Naive B cell (primary cell): ENCODE data around the gene TMEM131L. TPM values are rescaled to one million over a fixed set of nuclear protein-coding genes. Genes with fewer than 3 reads are reported as not detected.

ENCODE experiments used
- ATAC-seq, 2 donors: fragments of 150-1000 bp; cut with Tn5 transposase; 2 replicates each; pipeline ENCODE4 v1.10.0; 2021; ENCODE audit warnings: low read depth in 2 of 2, mild to moderate bottlenecking in 2 of 2, moderate library complexity in 2 of 2
- DNase-seq: peaks from one replicate; pipeline ENCODE4 v3.0.0; 2022
- H3K27ac Mint-ChIP-seq, 6 donors: one replicate each; pipeline ENCODE4 v1.8.0; 2020 to 2022; ENCODE audit warnings: mild to moderate bottlenecking in 6 of 6, mixed read lengths in 6 of 6, moderate library complexity in 5 of 6, inconsistent platforms in 2 of 6
- H3K27me3 Mint-ChIP-seq, 3 donors: one replicate each; pipeline ENCODE4 v1.8.0; 2021 to 2022; ENCODE audit warnings: mixed read lengths in 3 of 3, mild to moderate bottlenecking in 1 of 3
- H3K36me3 Mint-ChIP-seq, 2 donors: one replicate each; pipeline ENCODE4 v1.8.0; 2020 to 2022; ENCODE audit warnings: mixed read lengths in 2 of 2, inconsistent platforms in 1 of 2, mild to moderate bottlenecking in 1 of 2
- H3K4me1 Mint-ChIP-seq, 3 donors: one replicate each; pipeline ENCODE4 v1.8.0; 2020 to 2022; ENCODE audit warnings: mixed read lengths in 3 of 3, inconsistent platforms in 1 of 3, mild to moderate bottlenecking in 1 of 3, moderate library complexity in 1 of 3
- H3K4me3 Mint-ChIP-seq, 8 donors: one replicate each; pipeline ENCODE4 v1.8.0; 2020 to 2022; ENCODE audit warnings: mild to moderate bottlenecking in 8 of 8, mixed read lengths in 8 of 8, moderate library complexity in 8 of 8, inconsistent platforms in 2 of 8
- H3K9me3 Mint-ChIP-seq, 7 donors: one replicate each; pipeline ENCODE4 v1.8.0; 2020 to 2022; ENCODE audit warnings: mixed read lengths in 7 of 7, mild to moderate bottlenecking in 5 of 7, inconsistent platforms in 2 of 7, moderate library complexity in 1 of 7
- polyA plus RNA-seq, 6 donors: library from polyadenylated mRNA; unstranded; fragments of 300-500 nt; fragmentation: Illumina TruSeq; gene quantifications; one replicate each; pipeline ENCODE4 v1.2.3, GENCODE V29; 2021; ENCODE audit warnings: low read depth in 6 of 6

The TMEM131L gene
- polyA plus RNA-seq, 6 donors from 2014 or later, result 52.2 to 86.7 (median 68.1) TPM

DNA sequence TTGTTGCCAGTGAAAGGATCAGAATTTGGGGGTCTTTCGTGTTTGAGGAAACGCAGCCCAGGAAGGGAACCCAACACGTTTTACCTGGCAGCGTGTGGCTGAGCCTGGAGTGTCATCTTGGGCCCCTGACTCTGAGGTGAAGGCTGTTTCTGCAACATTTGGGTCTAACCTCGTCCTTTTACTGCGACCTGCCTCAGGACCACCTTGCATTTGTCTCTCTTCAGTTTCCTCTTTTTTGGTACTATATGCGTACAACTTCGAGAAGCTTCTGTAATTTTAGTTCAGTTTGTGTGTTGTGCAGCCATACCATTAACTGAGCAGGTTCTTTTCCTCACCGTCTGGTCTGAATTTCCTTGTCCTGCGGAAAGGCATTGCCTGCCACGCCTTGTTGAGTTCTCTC, 61.5 kb downstream of the TMEM131L start:
- peak overlapping the region; percentile 79 to 97 (median 91) for H3K27ac Mint-ChIP-seq
- H3K27me3 Mint-ChIP-seq, result no peaks in the 10 kb centered on the region
- peaks cover 0 to 4% of the 10 kb centered on the region in 2 donors for H3K36me3 Mint-ChIP-seq
- peak overlapping the region; percentile 44 to 89 (median 82) for H3K4me3 Mint-ChIP-seq
- ATAC-seq (peak; percentile 69 to 71), DNase-seq (peak; percentile 45)
- H3K9me3 Mint-ChIP-seq, result peaks cover 0 to 2% (median 0%) of the 10 kb centered on the region in 7 donors
- H3K4me1 Mint-ChIP-seq, result peaks cover 79 to 97% (median 93%) of the 10 kb centered on the region in 3 donors

- DNase-seq (no peak), ATAC-seq (no peak)
- Mint-ChIP-seq H3K4me1 (peaks cover 70 to 97% (median 83%) of the 10 kb centered on the region in 3 donors), H3K4me3 (peak overlapping the region in 7 of 8 donors; percentile 2 to 86 (median 82)), H3K27me3 (no peaks in the 10 kb centered on the region), H3K36me3 (peaks cover 0 to 4% of the 10 kb centered on the region in 2 donors), H3K9me3 (peaks cover 0 to 2% (median 0%) of the 10 kb centered on the region in 7 donors), H3K27ac (peak overlapping the region; percentile 79 to 97 (median 95))
Measured at GRCh38 chr4:153528705-153529485, 62.7 kb downstream of the TMEM131L start.

- H3K36me3 Mint-ChIP-seq, result peaks cover 0 to 4% of the 10 kb centered on the region in 2 donors
- peaks cover 69 to 97% (median 83%) of the 10 kb centered on the region in 3 donors for H3K4me1 Mint-ChIP-seq
- H3K27me3 Mint-ChIP-seq, result no peaks in the 10 kb centered on the region
- DNase-seq, result no peak
- H3K9me3 Mint-ChIP-seq, result peaks cover 0 to 2% (median 0%) of the 10 kb centered on the region in 7 donors
- peak overlapping the region; percentile 37 to 86 (median 81) for H3K4me3 Mint-ChIP-seq
- peak overlapping the region in 5 of 6 donors; percentile 49 to 96 (median 93) for H3K27ac Mint-ChIP-seq
- ATAC-seq, result no peak
Measured at GRCh38 chr4:153529646-153530045, 63.5 kb downstream of the TMEM131L start.

GRCh38 chr4:153530284-153530999, 64.3 kb downstream of the TMEM131L start:
- peaks cover 73 to 97% (median 83%) of the 10 kb centered on the region in 3 donors for H3K4me1 Mint-ChIP-seq
- H3K36me3 Mint-ChIP-seq, result peaks cover 0 to 4% of the 10 kb centered on the region in 2 donors
- H3K27me3 Mint-ChIP-seq, result no peaks in the 10 kb centered on the region
- DNase-seq (no peak), ATAC-seq (peak; percentile 35 to 37)
- peaks cover 0 to 2% (median 0%) of the 10 kb centered on the region in 7 donors for H3K9me3 Mint-ChIP-seq
- H3K27ac Mint-ChIP-seq, result peak overlapping the region; percentile 49 to 96 (median 88)
- H3K4me3 Mint-ChIP-seq, result peak overlapping the region; percentile 37 to 86 (median 80)

- no peak for ATAC-seq
- Mint-ChIP-seq H3K36me3 (peaks cover 0 to 6% of the 10 kb centered on the region in 2 donors), H3K27ac (peak overlapping the region; percentile 27 to 96 (median 69)), H3K27me3 (no peaks in the 10 kb centered on the region), H3K4me1 (peaks cover 78 to 98% (median 87%) of the 10 kb centered on the region in 3 donors), H3K9me3 (peaks cover 0 to 2% (median 0%) of the 10 kb centered on the region in 7 donors), H3K4me3 (peak overlapping the region in 5 of 8 donors; percentile 78 to 86 (median 82))
- no peak for DNase-seq
Measured at GRCh38 chr4:153531000-153531358, 64.8 kb downstream of the TMEM131L start.

DNA sequence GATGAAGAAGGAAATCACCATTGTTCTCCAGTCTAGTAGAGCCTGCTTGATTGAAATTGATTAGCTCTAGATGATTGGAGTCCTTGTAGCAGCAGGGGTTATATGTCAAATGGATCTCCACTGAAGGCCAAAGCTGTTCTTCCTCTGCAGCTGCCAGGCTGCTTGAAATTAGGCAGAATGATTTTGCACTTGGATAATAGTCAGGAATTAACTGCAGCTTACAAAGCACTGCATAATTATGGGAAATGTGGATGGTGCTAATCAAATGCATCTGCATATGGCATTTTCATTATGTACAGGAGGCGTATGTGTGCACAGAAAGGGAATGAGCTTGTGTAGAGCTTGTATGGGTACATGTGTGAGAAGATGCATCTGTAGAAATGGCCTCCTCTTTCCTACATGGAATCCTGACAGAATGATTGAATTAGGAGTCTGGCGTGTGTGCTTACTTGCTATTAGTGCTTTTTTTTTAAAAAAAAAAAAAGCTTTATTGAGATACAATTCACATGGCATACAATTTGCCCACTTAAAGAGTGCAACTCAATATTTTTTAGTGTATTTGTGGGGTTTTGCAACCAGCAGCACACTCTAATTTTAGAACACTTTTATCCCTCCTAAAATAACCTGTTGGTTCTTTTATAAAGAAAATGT, 65.9 kb downstream of the TMEM131L start:
- Mint-ChIP-seq H3K4me1 (peaks cover 76 to 97% (median 87%) of the 10 kb centered on the region in 3 donors), H3K36me3 (peaks cover 0 to 8% of the 10 kb centered on the region in 2 donors), H3K27me3 (no peaks in the 10 kb centered on the region), H3K4me3 (peak overlapping the region in 2 of 8 donors; percentile 3 to 34), H3K27ac (peak overlapping the region; percentile 16 to 89 (median 61)), H3K9me3 (no peaks in the 10 kb centered on the region)
- DNase-seq (no peak), ATAC-seq (no peak)

- Mint-ChIP-seq H3K4me3 (no peak overlapping the region), H3K36me3 (peaks cover 0 to 5% of the 10 kb centered on the region in 2 donors), H3K4me1 (peaks cover 73 to 97% (median 84%) of the 10 kb centered on the region in 3 donors)
Measured at GRCh38 chr4:153532636-153533035, 66.5 kb downstream of the TMEM131L start.

GRCh38 chr4:153533387-153533786, 67.2 kb downstream of the TMEM131L start:
- ATAC-seq (no peak), DNase-seq (no peak)
- peak overlapping the region in 2 of 8 donors; percentile 39 to 65 for H3K4me3 Mint-ChIP-seq
- H3K27me3 Mint-ChIP-seq, result no peaks in the 10 kb centered on the region
- peaks cover 0 to 4% of the 10 kb centered on the region in 2 donors for H3K36me3 Mint-ChIP-seq
- H3K4me1 Mint-ChIP-seq, result peaks cover 71 to 97% (median 84%) of the 10 kb centered on the region in 3 donors
- H3K9me3 Mint-ChIP-seq, result no peaks in the 10 kb centered on the region
- H3K27ac Mint-ChIP-seq, result peak overlapping the region in 5 of 6 donors; percentile 73 to 89 (median 82)

More at GRCh38 chr4:153532636-153533035, 66.5 kb downstream of the TMEM131L start:
- H3K27ac Mint-ChIP-seq, result peak overlapping the region in 3 of 6 donors; percentile 7 to 89 (median 82)
- H3K27me3 Mint-ChIP-seq, result no peaks in the 10 kb centered on the region
- no peak for DNase-seq
- H3K9me3 Mint-ChIP-seq, result no peaks in the 10 kb centered on the region
- no peak for ATAC-seq

- Mint-ChIP-seq H3K27me3 (no peaks in the 10 kb centered on the region), H3K4me3 (peak overlapping the region in 6 of 8 donors; percentile 0 to 84 (median 48)), H3K36me3 (peaks cover 0 to 4% of the 10 kb centered on the region in 2 donors), H3K27ac (peak overlapping the region; percentile 89 to 98 (median 94)), H3K4me1 (peaks cover 59 to 95% (median 76%) of the 10 kb centered on the region in 3 donors), H3K9me3 (no peaks in the 10 kb centered on the region)
- ATAC-seq (no peak), DNase-seq (no peak)
Measured at GRCh38 chr4:153534792-153535629, 68.9 kb downstream of the TMEM131L start.

DNA sequence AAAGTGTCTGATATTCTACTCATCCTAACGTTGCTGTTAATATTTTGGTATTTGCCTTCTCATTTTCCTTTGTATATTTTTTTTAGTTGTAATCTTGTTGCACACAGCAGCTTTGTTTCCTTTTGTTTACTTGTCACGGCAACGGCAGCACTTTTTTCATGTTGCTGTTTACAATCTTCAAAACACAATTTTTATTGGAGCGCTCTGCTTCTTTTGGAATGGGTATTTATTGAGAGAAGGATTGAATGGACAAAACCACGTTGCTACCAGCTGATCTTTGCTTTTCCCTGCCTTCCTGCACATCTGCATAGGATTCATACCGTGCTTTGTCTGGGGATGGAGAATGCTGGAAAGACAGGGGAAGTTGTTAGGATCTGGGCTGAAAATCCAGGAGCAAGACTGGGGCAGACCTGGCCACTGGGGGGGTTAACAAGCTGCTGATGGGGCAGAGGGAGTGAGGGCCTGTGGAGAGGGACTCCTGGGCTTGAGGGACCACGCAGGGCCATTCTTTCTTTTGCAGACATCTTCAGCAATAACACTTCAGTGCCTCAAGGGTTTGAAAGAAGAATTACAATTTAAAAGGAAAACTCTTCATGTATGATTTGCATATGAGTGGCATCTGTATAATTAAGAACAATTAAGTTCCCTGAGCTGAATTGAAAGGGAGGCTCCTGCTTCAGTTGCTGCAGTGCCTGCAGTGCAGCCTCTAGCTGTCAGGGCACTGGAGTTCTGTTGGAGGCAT, 69.8 kb downstream of the TMEM131L start:
- Mint-ChIP-seq H3K4me3 (peak overlapping the region in 5 of 8 donors; percentile 36 to 80 (median 54)), H3K4me1 (peaks cover 56 to 91% (median 76%) of the 10 kb centered on the region in 3 donors), H3K9me3 (no peaks in the 10 kb centered on the region), H3K36me3 (peaks cover 0 to 8% of the 10 kb centered on the region in 2 donors), H3K27me3 (no peaks in the 10 kb centered on the region), H3K27ac (peak overlapping the region; percentile 62 to 97 (median 90))
- ATAC-seq, result peak; percentile 71 to 79
- no peak for DNase-seq

GRCh38 chr4:153537493-153537960, 71.4 kb downstream of the TMEM131L start:
- Mint-ChIP-seq H3K36me3 (peaks cover 9 to 10% of the 10 kb centered on the region in 2 donors), H3K4me1 (peaks cover 56 to 90% (median 77%) of the 10 kb centered on the region in 3 donors), H3K4me3 (peak overlapping the region in 1 of 8 donors; percentile 4), H3K9me3 (no peaks in the 10 kb centered on the region), H3K27me3 (no peaks in the 10 kb centered on the region), H3K27ac (peak overlapping the region in 2 of 6 donors; percentile 89)
- DNase-seq (no peak), ATAC-seq (no peak)
